Head of caudate nucleus (tissue), 42 donors: ENCODE measurements around the gene PMPCA.

Source experiments
- DNase-seq, 42 donors: peaks; one replicate each; pipeline versions ENCODE4 v3.0.0 to v3.0.0-alpha.2; 2020 to 2021; ENCODE audit warnings: mixed read lengths in 7 of 42
- intact Hi-C: fragments of 100-400 bp; cut with DNase I; formaldehyde crosslinking; loops from one replicate; pipeline ENCODE4 v1.15.0; 2022

Gene PMPCA

GRCh38 chr9:136465500-136466154 lies 55.2 kb downstream of the PMPCA start:
- intact Hi-C loops, result no loop called here

GRCh38 chr9:136466155-136466541 lies 55.7 kb downstream of the PMPCA start:
- no peak for DNase-seq
- intact Hi-C loops, result no loop called here

More at GRCh38 chr9:136465500-136466154, 55.2 kb downstream of the PMPCA start:
- no peak for DNase-seq

- intact Hi-C loops, result no loop called here
- no peak for DNase-seq
Observed at GRCh38 chr9:136467766-136468165, 57.3 kb downstream of the PMPCA start.

DNA sequence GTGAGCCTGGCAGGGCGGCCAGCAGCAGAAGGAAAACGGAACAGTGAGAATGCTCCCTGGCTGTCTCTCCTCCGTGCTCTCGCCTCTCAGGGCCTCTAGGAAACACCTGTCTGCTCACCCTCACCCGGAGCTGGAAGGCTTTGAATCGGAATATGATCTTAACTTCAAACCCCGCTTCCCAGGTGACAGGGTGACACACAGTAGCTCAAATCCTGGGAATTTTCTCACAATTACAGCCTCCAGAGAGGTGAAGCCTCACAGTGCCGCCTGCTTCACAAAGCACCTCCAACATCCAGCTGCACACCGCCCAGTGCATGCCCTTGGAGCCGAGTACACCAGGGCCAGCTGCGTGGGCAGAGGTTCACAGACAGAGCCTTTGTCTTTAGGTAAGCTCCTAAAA lies 59.9 kb downstream of the PMPCA start:
- peak in 19 of 42 donors; percentile 29 to 74 (median 44) for DNase-seq
- intact Hi-C loops, result no loop called here

DNA sequence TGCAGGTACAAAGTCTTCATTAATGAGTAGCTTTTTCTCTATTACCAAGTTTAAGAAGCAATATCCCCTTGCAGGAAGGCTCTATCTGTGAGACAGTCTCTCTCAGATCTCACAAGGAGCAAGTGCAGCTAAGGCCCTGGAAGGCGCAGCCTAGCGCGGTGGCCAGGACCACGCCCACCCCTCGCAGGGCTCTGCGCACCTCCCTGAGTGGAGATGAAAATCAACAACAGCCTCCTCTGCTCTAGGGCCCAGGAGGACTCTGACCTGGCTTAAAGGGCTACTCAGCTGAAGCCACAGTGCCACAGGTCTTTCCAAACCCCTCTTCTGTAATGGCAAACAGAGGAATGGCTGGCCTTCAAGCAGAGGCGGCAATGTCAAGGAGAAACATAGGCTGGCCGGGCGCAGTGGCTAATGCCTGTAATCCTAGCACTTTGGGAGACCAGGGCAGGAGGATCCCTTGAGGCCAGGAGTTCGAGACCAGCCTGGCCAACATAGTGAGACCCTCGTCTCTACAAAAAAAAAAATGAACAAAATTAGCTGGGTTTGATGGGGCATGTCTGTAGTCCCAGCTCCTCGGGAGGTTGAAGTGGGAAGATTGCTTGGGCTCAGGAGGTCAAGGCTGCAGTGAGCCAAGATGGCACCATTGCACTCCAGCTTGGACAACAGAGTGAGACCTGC lies 60.5 kb downstream of the PMPCA start:
- no peak for DNase-seq
- intact Hi-C loops, result no loop called here

GRCh38 chr9:136471802-136472487 lies 61.5 kb downstream of the PMPCA start:
- no peak for DNase-seq
- intact Hi-C loops, result no loop called here

- intact Hi-C loops, result no loop called here
- no peak for DNase-seq
Observed at GRCh38 chr9:136472640-136473353, 62.3 kb downstream of the PMPCA start.

DNA sequence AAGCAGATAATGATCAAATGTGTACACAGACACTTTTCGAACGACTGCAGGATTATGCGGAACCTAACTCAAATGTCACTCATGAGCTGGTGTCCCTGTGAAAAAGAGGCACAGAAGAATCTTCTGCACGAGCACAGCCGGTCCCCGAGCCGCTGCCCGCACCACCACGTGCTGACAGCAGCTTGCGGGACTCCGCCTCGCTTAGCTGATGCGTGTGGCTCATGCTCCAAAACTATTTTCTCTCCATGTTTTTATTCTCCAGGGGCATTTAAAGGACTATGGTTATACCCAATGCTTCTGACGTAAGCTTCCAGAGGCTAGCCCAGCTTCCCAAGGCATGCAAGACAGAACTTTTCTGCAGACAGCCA lies 62.9 kb downstream of the PMPCA start:
- intact Hi-C loops, result no loop called here
- no peak for DNase-seq
